GM21423 (cell line): Measurements from ENCODE around the gene SUPT20HL2.
"Not testable (repeated sequence)": the region's sequence is repeated elsewhere in the genome, so short reads cannot be mapped to it uniquely, and the experiment has no call there.

Source experiments
- ATAC-seq: cut with Tn5 transposase; IDR thresholded peaks from one replicate; pipeline ENCODE4 v1.9.1; 2021; ENCODE audit warnings: mild to moderate bottlenecking, moderate library complexity; ENCODE audit not compliant: unreplicated experiment

SUPT20HL2 gene

GRCh38 chrX:24309580-24310374 is 4.1 kb downstream of the SUPT20HL2 start:
- not testable (repeated sequence) for ATAC-seq

GRCh38 chrX:24308803-24309202 is 5.1 kb downstream of the SUPT20HL2 start:
- not testable (repeated sequence) for ATAC-seq

- no peak for ATAC-seq
These were observed 7.4 kb downstream of the SUPT20HL2 start for GRCh38 chrX:24306440-24306839.

GRCh38 chrX:24305905-24306304 is 8.0 kb downstream of the SUPT20HL2 start:
- ATAC-seq: no peak

- no peak for ATAC-seq
These were observed 12.1 kb downstream of the SUPT20HL2 start for GRCh38 chrX:24301806-24302205.

GRCh38 chrX:24301060-24301459 is 12.8 kb downstream of the SUPT20HL2 start:
- ATAC-seq: no peak

- ATAC-seq: no peak
These were observed 15.7 kb downstream of the SUPT20HL2 start for GRCh38 chrX:24298191-24298590.

- ATAC-seq: no peak
These were observed 19.2 kb downstream of the SUPT20HL2 start for GRCh38 chrX:24294619-24295018.

GRCh38 chrX:24293412-24293811 is 20.5 kb downstream of the SUPT20HL2 start:
- ATAC-seq: no peak

- ATAC-seq: no peak
These were observed 21.5 kb downstream of the SUPT20HL2 start for GRCh38 chrX:24292353-24292752.

- ATAC-seq: no peak
These were observed 28.8 kb downstream of the SUPT20HL2 start for GRCh38 chrX:24285082-24285481.

GRCh38 chrX:24283127-24283794 is 30.6 kb downstream of the SUPT20HL2 start:
- no peak for ATAC-seq

GRCh38 chrX:24282381-24283126 is 31.3 kb downstream of the SUPT20HL2 start:
- ATAC-seq: no peak

GRCh38 chrX:24277405-24277804 is 36.5 kb downstream of the SUPT20HL2 start:
- ATAC-seq: no peak

- no peak for ATAC-seq
These were observed 37.9 kb downstream of the SUPT20HL2 start for GRCh38 chrX:24276015-24276414.

GRCh38 chrX:24271262-24271661 is 42.6 kb downstream of the SUPT20HL2 start:
- no peak for ATAC-seq

- ATAC-seq: no peak
These were observed 45.1 kb downstream of the SUPT20HL2 start for GRCh38 chrX:24268786-24269185.

GRCh38 chrX:24266996-24267395 is 46.9 kb downstream of the SUPT20HL2 start:
- no peak for ATAC-seq

GRCh38 chrX:24264383-24264782 is 49.5 kb downstream of the SUPT20HL2 start:
- ATAC-seq: no peak

GRCh38 chrX:24262309-24262708 is 51.6 kb downstream of the SUPT20HL2 start:
- ATAC-seq: no peak
